ENCODE results near the gene CDH13. TPM values are rescaled to one million over a fixed set of nuclear protein-coding genes. Genes with fewer than 3 reads are reported as not detected.

CDH13 gene
- total RNA-seq, 1 experiment from 2014 or later: 2.1 TPM

DNA sequence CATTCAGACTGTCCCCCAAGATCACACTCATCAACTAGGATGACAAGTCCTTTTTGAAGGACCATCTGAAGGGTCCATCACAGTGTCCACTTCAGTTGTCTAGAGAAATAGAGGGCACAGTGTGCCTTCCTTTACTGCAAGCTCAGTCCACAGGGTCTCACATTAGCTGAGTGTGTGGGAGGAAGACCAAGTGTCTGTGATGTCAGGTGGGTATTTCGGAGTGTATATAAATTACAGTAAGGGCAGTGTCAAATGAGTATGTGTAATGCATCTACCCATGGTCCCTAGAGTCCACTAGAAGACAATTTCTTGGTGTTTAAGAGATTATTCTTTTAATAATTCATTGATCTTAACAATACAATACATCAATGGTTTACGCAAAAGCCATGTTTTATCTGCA, 272.2 kb downstream of the CDH13 start:
- no peak overlapping the region for H3K4me3 ChIP-seq (ENCODE audit: low read depth, low read length, poor library complexity, severe bottlenecking)
- H3K36me3 ChIP-seq (ENCODE audit: insufficient read depth, low read length, poor library complexity, severe bottlenecking): no peaks in the 10 kb centered on the region
- BruUV-seq (replicated peaks): no TSS peak
- H3K27me3 ChIP-seq (replicated peaks; ENCODE audit: insufficient read depth, low read depth, low read length, poor library complexity): peaks cover 5% of the 10 kb centered on the region
- no peaks in the 10 kb centered on the region for H3K4me1 ChIP-seq (ENCODE audit: insufficient read depth, low read length, poor library complexity, severe bottlenecking)
- DNase-seq (ENCODE audit: low spot score): no peak
- intact Hi-C loops (cut with micrococcal nuclease; ENCODE audit: unreplicated experiment): no loop called here
- ChIA-PET CTCF (no interaction called here), POLR2A (ENCODE audit: low non-redundant PET) (no interaction called here)
- TF ChIP-seq, protein P1, sequence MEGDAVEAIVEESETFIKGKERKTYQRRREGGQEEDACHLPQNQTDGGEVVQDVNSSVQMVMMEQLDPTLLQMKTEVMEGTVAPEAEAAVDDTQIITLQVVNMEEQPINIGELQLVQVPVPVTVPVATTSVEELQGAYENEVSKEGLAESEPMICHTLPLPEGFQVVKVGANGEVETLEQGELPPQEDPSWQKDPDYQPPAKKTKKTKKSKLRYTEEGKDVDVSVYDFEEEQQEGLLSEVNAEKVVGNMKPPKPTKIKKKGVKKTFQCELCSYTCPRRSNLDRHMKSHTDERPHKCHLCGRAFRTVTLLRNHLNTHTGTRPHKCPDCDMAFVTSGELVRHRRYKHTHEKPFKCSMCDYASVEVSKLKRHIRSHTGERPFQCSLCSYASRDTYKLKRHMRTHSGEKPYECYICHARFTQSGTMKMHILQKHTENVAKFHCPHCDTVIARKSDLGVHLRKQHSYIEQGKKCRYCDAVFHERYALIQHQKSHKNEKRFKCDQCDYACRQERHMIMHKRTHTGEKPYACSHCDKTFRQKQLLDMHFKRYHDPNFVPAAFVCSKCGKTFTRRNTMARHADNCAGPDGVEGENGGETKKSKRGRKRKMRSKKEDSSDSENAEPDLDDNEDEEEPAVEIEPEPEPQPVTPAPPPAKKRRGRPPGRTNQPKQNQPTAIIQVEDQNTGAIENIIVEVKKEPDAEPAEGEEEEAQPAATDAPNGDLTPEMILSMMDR (conservative IDR thresholded peaks at IDR 0.05; ENCODE audit: low read depth, low read length): no peak
- no peak for TF ChIP-seq EZH2 (IDR thresholded peaks at IDR 0.05; ENCODE audit: borderline replicate concordance, low read depth, low read length, poor library complexity, severe bottlenecking)
- no peak overlapping the region for H3K27ac ChIP-seq (ENCODE audit: low read depth, low read length, poor library complexity, severe bottlenecking)
- H3K9me3 ChIP-seq (ENCODE audit: low read depth, low read length, poor library complexity, severe bottlenecking): no peaks in the 10 kb centered on the region

DNA sequence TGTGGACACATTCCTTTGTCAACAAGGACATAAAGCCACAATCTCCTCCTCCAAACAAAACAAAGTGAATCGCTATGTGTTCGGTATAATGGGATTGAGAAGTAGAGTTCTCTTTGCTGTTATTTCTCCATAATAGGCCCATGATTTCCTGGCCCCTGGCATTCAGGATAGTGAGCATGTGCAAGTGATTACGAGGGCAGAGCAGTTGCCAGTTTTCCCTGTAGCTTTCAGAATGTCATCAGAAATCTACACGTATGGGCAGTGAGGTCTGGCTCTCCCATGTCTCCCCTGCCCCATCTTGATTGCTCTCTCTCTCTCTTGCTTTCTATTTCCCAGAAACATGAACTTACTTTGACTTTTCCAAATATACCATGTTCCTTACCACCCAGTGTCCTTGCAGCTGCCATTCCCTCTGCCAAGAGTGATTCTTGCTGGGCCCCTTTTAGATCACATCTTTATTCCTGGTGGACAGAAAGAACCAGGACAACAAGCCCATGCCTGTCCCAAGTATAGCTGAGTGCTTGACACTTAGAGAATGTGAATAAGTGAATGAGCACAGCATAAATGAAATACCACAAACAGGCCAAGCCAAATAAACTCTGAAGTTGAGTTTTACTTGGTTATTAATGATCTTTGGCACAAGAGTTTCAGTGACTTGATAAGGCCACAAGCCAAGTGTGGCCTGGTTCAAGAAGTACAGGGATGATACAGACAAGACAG, 273.1 kb downstream of the CDH13 start:
- Histone ChIP-seq H3K4me3 (ENCODE audit: low read depth, low read length, poor library complexity, severe bottlenecking) (no peak overlapping the region), H3K36me3 (ENCODE audit: insufficient read depth, low read length, poor library complexity, severe bottlenecking) (no peaks in the 10 kb centered on the region), H3K27ac (ENCODE audit: low read depth, low read length, poor library complexity, severe bottlenecking) (no peak overlapping the region), H3K27me3 (replicated peaks; ENCODE audit: insufficient read depth, low read depth, low read length, poor library complexity) (peaks cover 12% of the 10 kb centered on the region), H3K9me3 (ENCODE audit: low read depth, low read length, poor library complexity, severe bottlenecking) (no peaks in the 10 kb centered on the region), H3K4me1 (ENCODE audit: insufficient read depth, low read length, poor library complexity, severe bottlenecking) (no peaks in the 10 kb centered on the region)
- ChIA-PET CTCF (no interaction called here), POLR2A (ENCODE audit: low non-redundant PET) (no interaction called here)
- intact Hi-C loops (cut with micrococcal nuclease; ENCODE audit: unreplicated experiment): no loop called here
- no peak for DNase-seq (ENCODE audit: low spot score)
- TF ChIP-seq, protein P1 (conservative IDR thresholded peaks at IDR 0.05; ENCODE audit: low read depth, low read length): no peak
- no peak for TF ChIP-seq EZH2 (IDR thresholded peaks at IDR 0.05; ENCODE audit: borderline replicate concordance, low read depth, low read length, poor library complexity, severe bottlenecking)
- no TSS peak for BruUV-seq (replicated peaks)

GRCh38 chr16:82900559-82900958, 273.8 kb downstream of the CDH13 start:
- CTCF ChIA-PET: no interaction called here
- Histone ChIP-seq H3K36me3 (ENCODE audit: insufficient read depth, low read length, poor library complexity, severe bottlenecking) (no peaks in the 10 kb centered on the region), H3K9me3 (ENCODE audit: low read depth, low read length, poor library complexity, severe bottlenecking) (no peaks in the 10 kb centered on the region), H3K4me1 (ENCODE audit: insufficient read depth, low read length, poor library complexity, severe bottlenecking) (no peaks in the 10 kb centered on the region), H3K27ac (ENCODE audit: low read depth, low read length, poor library complexity, severe bottlenecking) (no peak overlapping the region), H3K27me3 (replicated peaks; ENCODE audit: insufficient read depth, low read depth, low read length, poor library complexity) (peaks cover 14% of the 10 kb centered on the region), H3K4me3 (ENCODE audit: low read depth, low read length, poor library complexity, severe bottlenecking) (no peak overlapping the region)
- TF ChIP-seq EZH2 (IDR thresholded peaks at IDR 0.05; ENCODE audit: borderline replicate concordance, low read depth, low read length, poor library complexity, severe bottlenecking): no peak
- TF ChIP-seq, protein P1 (conservative IDR thresholded peaks at IDR 0.05; ENCODE audit: low read depth, low read length): no peak
- no TSS peak for BruUV-seq (replicated peaks)
- POLR2A ChIA-PET (ENCODE audit: low non-redundant PET): no interaction called here
- no peak for DNase-seq (ENCODE audit: low spot score)
- intact Hi-C loops (cut with micrococcal nuclease; ENCODE audit: unreplicated experiment): no loop called here

Measured in A673 (cell line).